GM23338 (cell line): ENCODE results near the gene KCTD8. TPM values are rescaled to one million over a fixed set of nuclear protein-coding genes. Genes with fewer than 3 reads are reported as not detected.
A peak's percentile ranks its signal among the peaks of the same experiment; 100 is the strongest.

Experiments
- ATAC-seq: fragments of 200-7000 bp; cut with Tn5 transposase; 3 replicates; pipeline ENCODE4 v1.9.1; 2020
- DNase-seq: peaks from one replicate; pipeline ENCODE4 v3.0.0-alpha.2; 2015; ENCODE audit warnings: low spot score
- H2AFZ ChIP-seq: fragments of 200-600 bp; sonication (generic); 2 replicates; pipeline ENCODE4 v1.8.0; 2016; ENCODE audit warnings: antibody characterized with exemption, mild to moderate bottlenecking, moderate library complexity
- H3F3A ChIP-seq: fragments of 200-600 bp; sonication (generic); replicated peaks from 2 replicates; pipeline ENCODE4 v1.8.0; 2017; ENCODE audit warnings: antibody characterized with exemption, mixed run types, low read depth
- H3K27ac ChIP-seq: fragments of 200-600 bp; sonication (generic); 2 replicates; pipeline ENCODE4 v1.6.1; 2016; ENCODE audit warnings: low read depth
- H3K27me3 ChIP-seq: fragments of 200-600 bp; sonication (generic); 2 replicates; pipeline ENCODE4 v1.8.0; 2016; ENCODE audit warnings: mild to moderate bottlenecking, mixed run types, moderate library complexity; ENCODE audit not compliant: insufficient read depth
- H3K36me3 ChIP-seq: fragments of 200-600 bp; sonication (generic); 2 replicates; pipeline ENCODE4 v1.8.0; 2016; ENCODE audit warnings: mild to moderate bottlenecking; ENCODE audit not compliant: insufficient read depth
- H3K4me1 ChIP-seq: fragments of 200-600 bp; sonication (generic); 2 replicates; pipeline ENCODE4 v1.8.0; 2016; ENCODE audit warnings: mild to moderate bottlenecking, moderate library complexity; ENCODE audit not compliant: insufficient read depth
- H3K4me2 ChIP-seq: fragments of 200-600 bp; sonication (generic); 2 replicates; pipeline ENCODE4 v1.7.1; 2017; ENCODE audit warnings: mixed run types
- H3K4me3 ChIP-seq: fragments of 200-600 bp; sonication (generic); 2 replicates; pipeline ENCODE4 v1.6.1; 2016; ENCODE audit warnings: mixed run types
- H3K79me2 ChIP-seq: fragments of 200-600 bp; sonication (generic); replicated peaks from 2 replicates; pipeline ENCODE4 v1.8.0; 2017; ENCODE audit warnings: mild to moderate bottlenecking; ENCODE audit not compliant: insufficient read depth
- H3K9me2 ChIP-seq: fragments of 200-600 bp; sonication (generic); 2 replicates; pipeline ENCODE4 v1.8.0; 2017; ENCODE audit not compliant: insufficient read depth
- H4K20me1 ChIP-seq: fragments of 200-600 bp; sonication (generic); replicated peaks from 2 replicates; pipeline ENCODE4 v1.8.0; 2017; ENCODE audit warnings: mild to moderate bottlenecking; ENCODE audit not compliant: insufficient read depth
- H3K27ac Mint-ChIP-seq: 2 replicates; pipeline ENCODE4 v1.8.0; 2020; ENCODE audit warnings: inconsistent platforms, mild to moderate bottlenecking, moderate library complexity, mixed read lengths
- H3K27me3 Mint-ChIP-seq: 3 replicates; pipeline ENCODE4 v1.8.0; 2022; ENCODE audit warnings: low read depth, mild to moderate bottlenecking, moderate library complexity, mixed read lengths, inconsistent platforms; ENCODE audit not compliant: insufficient read depth, poor library complexity
- H3K36me3 Mint-ChIP-seq: 3 replicates; pipeline ENCODE4 v1.8.0; 2021; ENCODE audit warnings: low read depth, mild to moderate bottlenecking, inconsistent platforms, moderate library complexity, mixed read lengths
- H3K4me1 Mint-ChIP-seq: 3 replicates; pipeline ENCODE4 v1.8.0; 2020; ENCODE audit warnings: mild to moderate bottlenecking, inconsistent platforms, mixed read lengths
- H3K4me3 Mint-ChIP-seq: 3 replicates; pipeline ENCODE4 v1.8.0; 2021; ENCODE audit warnings: moderate library complexity, mild to moderate bottlenecking, inconsistent platforms, mixed read lengths
- H3K9me3 Mint-ChIP-seq: 3 replicates; pipeline ENCODE4 v1.8.0; 2020; ENCODE audit warnings: moderate library complexity, mild to moderate bottlenecking, inconsistent platforms, mixed read lengths
- CREB1 ChIP-seq: fragments of 250-450 bp; sonication (Bioruptor Pico); IDR thresholded peaks from 2 replicates; pipeline ENCODE4 v1.5.0; 2020; ENCODE audit warnings: low read depth, mild to moderate bottlenecking, moderate library complexity
- CTCF ChIP-seq, 2 experiments: fragments of 200-600 bp in 1 of 2; sonication (generic) in 1 of 2; conservative IDR thresholded peaks; 2 replicates each; pipeline versions ENCODE4 v1.5.1 to v1.6.1; 2016 to 2017; ENCODE audit warnings: antibody characterized with exemption in 2 of 2, low read depth in 2 of 2, mild to moderate bottlenecking in 2 of 2, moderate library complexity in 1 of 2
- EZH2 ChIP-seq: fragments of 200-600 bp; sonication (generic); IDR thresholded peaks from one replicate; pipeline ENCODE4 v1.8.0; 2017; ENCODE audit warnings: antibody characterized with exemption, mild to moderate bottlenecking, low read depth; ENCODE audit not compliant: unreplicated experiment
- EZH2phosphoT487 ChIP-seq: fragments of 200-600 bp; sonication (generic); IDR thresholded peaks from one replicate; pipeline ENCODE4 v1.8.1; 2018; ENCODE audit warnings: antibody characterized with exemption; ENCODE audit not compliant: unreplicated experiment
- JUNB ChIP-seq: IDR thresholded peaks from one replicate; pipeline ENCODE4 v1.6.1; 2016; ENCODE audit warnings: antibody characterized with exemption; ENCODE audit not compliant: unreplicated experiment
- NANOG ChIP-seq: IDR thresholded peaks from 2 replicates; pipeline ENCODE4 v1.6.1; 2016; ENCODE audit warnings: antibody characterized with exemption, borderline replicate concordance
- POLR2AphosphoS5 ChIP-seq: IDR thresholded peaks from 2 replicates; pipeline ENCODE4 v1.6.1; 2016; ENCODE audit warnings: antibody characterized with exemption, low read depth
- STAT1 ChIP-seq: IDR thresholded peaks from one replicate; pipeline ENCODE4 v1.6.1; 2016; ENCODE audit warnings: antibody characterized with exemption; ENCODE audit not compliant: unreplicated experiment
- ZNF114 ChIP-seq: fragments of 250-450 bp; sonication (Bioruptor Pico); IDR thresholded peaks from 2 replicates; pipeline ENCODE4 v1.5.0; 2020; ENCODE audit warnings: mild to moderate bottlenecking, moderate library complexity
- ZNF331 ChIP-seq: fragments of 250-450 bp; sonication (Bioruptor Pico); IDR thresholded peaks from 2 replicates; pipeline ENCODE4 v1.5.0; 2020; ENCODE audit warnings: low read depth, mild to moderate bottlenecking, moderate library complexity
- polyA plus RNA-seq: library from polyadenylated mRNA; unstranded; fragments of >200 nt; fragmentation: Nextera tagmentation; extraction: Ambion mirVana; gene quantifications from 2 replicates; pipeline ENCODE4 v1.2.1, GENCODE V29; 2016
- total RNA-seq: library from RNA; depleted of rRNA; stranded (reverse); fragments of >200 nt; shearing (Covaris generic); gene quantifications from 2 replicates; pipeline ENCODE4 v1.2.3, GENCODE V29; 2014
- TF ChIP-seq, protein P1 (sequence below): fragments of 250-450 bp; sonication (Bioruptor Pico); IDR thresholded peaks from 2 replicates; pipeline ENCODE4 v1.5.0; 2020; ENCODE audit warnings: mild to moderate bottlenecking, moderate library complexity
- TF ChIP-seq, protein P2 (sequence below): IDR thresholded peaks from one replicate; pipeline ENCODE4 v1.6.1; 2018; ENCODE audit warnings: antibody characterized with exemption; ENCODE audit not compliant: unreplicated experiment
- TF ChIP-seq, protein P3 (sequence below): IDR thresholded peaks from 2 replicates; pipeline ENCODE4 v1.6.1; 2016; ENCODE audit warnings: antibody characterized with exemption

The KCTD8 gene
- total and polyA plus RNA-seq, 2 experiments from 2014 or later: 2.8 to 5.0 TPM

- no peak overlapping the region for H2AFZ ChIP-seq
- no peaks in the 10 kb centered on the region for H3F3A ChIP-seq
- H3K79me2 ChIP-seq: no peaks in the 10 kb centered on the region
- no peaks in the 10 kb centered on the region for H4K20me1 ChIP-seq
- H3K4me1 Mint-ChIP-seq: peaks cover 26% of the 10 kb centered on the region
- peak; percentile 19 for DNase-seq
- peak; percentile 76 for ATAC-seq
- H3K27ac Mint-ChIP-seq: no peak overlapping the region
- H3K36me3 Mint-ChIP-seq: peaks cover 2% of the 10 kb centered on the region; the same call in 1 of the 3 replicates
- H3K4me3 ChIP-seq: no peak overlapping the region
- peaks cover 9% of the 10 kb centered on the region for H3K27me3 Mint-ChIP-seq
- no peaks in the 10 kb centered on the region for H3K9me3 Mint-ChIP-seq
- H3K4me1 ChIP-seq: peaks cover 23% of the 10 kb centered on the region
- peaks cover 28% of the 10 kb centered on the region for H3K27me3 ChIP-seq
- TF ChIP-seq, protein P1, sequence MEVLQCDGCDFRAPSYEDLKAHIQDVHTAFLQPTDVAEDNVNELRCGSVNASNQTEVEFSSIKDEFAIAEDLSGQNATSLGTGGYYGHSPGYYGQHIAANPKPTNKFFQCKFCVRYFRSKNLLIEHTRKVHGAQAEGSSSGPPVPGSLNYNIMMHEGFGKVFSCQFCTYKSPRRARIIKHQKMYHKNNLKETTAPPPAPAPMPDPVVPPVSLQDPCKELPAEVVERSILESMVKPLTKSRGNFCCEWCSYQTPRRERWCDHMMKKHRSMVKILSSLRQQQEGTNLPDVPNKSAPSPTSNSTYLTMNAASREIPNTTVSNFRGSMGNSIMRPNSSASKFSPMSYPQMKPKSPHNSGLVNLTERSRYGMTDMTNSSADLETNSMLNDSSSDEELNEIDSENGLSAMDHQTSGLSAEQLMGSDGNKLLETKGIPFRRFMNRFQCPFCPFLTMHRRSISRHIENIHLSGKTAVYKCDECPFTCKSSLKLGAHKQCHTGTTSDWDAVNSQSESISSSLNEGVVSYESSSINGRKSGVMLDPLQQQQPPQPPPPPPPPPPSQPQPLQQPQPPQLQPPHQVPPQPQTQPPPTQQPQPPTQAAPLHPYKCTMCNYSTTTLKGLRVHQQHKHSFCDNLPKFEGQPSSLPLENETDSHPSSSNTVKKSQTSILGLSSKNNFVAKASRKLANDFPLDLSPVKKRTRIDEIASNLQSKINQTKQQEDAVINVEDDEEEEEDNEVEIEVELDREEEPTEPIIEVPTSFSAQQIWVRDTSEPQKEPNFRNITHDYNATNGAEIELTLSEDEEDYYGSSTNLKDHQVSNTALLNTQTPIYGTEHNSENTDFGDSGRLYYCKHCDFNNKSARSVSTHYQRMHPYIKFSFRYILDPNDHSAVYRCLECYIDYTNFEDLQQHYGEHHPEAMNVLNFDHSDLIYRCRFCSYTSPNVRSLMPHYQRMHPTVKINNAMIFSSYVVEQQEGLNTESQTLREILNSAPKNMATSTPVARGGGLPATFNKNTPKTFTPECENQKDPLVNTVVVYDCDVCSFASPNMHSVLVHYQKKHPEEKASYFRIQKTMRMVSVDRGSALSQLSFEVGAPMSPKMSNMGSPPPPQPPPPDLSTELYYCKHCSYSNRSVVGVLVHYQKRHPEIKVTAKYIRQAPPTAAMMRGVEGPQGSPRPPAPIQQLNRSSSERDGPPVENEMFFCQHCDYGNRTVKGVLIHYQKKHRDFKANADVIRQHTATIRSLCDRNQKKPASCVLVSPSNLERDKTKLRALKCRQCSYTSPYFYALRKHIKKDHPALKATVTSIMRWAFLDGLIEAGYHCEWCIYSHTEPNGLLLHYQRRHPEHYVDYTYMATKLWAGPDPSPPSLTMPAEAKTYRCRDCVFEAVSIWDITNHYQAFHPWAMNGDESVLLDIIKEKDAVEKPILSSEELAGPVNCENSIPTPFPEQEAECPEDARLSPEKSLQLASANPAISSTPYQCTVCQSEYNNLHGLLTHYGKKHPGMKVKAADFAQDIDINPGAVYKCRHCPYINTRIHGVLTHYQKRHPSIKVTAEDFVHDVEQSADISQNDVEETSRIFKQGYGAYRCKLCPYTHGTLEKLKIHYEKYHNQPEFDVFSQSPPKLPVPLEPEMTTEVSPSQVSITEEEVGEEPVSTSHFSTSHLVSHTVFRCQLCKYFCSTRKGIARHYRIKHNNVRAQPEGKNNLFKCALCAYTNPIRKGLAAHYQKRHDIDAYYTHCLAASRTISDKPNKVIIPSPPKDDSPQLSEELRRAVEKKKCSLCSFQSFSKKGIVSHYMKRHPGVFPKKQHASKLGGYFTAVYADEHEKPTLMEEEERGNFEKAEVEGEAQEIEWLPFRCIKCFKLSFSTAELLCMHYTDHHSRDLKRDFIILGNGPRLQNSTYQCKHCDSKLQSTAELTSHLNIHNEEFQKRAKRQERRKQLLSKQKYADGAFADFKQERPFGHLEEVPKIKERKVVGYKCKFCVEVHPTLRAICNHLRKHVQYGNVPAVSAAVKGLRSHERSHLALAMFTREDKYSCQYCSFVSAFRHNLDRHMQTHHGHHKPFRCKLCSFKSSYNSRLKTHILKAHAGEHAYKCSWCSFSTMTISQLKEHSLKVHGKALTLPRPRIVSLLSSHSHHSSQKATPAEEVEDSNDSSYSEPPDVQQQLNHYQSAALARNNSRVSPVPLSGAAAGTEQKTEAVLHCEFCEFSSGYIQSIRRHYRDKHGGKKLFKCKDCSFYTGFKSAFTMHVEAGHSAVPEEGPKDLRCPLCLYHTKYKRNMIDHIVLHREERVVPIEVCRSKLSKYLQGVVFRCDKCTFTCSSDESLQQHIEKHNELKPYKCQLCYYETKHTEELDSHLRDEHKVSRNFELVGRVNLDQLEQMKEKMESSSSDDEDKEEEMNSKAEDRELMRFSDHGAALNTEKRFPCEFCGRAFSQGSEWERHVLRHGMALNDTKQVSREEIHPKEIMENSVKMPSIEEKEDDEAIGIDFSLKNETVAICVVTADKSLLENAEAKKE: no peak
- TF ChIP-seq JUNB: no peak
- TF ChIP-seq CTCF (conservative IDR thresholded peaks at IDR 0.05; ENCODE audit: low read depth in 2 of 2): no peak
- TF ChIP-seq POLR2AphosphoS5: peak; percentile 74
- TF ChIP-seq STAT1: no peak
- TF ChIP-seq ZNF114 (CRISPR knock-in tag): no peak
- no peak for TF ChIP-seq CREB1 (CRISPR knock-in tag)
- TF ChIP-seq, protein P2, sequence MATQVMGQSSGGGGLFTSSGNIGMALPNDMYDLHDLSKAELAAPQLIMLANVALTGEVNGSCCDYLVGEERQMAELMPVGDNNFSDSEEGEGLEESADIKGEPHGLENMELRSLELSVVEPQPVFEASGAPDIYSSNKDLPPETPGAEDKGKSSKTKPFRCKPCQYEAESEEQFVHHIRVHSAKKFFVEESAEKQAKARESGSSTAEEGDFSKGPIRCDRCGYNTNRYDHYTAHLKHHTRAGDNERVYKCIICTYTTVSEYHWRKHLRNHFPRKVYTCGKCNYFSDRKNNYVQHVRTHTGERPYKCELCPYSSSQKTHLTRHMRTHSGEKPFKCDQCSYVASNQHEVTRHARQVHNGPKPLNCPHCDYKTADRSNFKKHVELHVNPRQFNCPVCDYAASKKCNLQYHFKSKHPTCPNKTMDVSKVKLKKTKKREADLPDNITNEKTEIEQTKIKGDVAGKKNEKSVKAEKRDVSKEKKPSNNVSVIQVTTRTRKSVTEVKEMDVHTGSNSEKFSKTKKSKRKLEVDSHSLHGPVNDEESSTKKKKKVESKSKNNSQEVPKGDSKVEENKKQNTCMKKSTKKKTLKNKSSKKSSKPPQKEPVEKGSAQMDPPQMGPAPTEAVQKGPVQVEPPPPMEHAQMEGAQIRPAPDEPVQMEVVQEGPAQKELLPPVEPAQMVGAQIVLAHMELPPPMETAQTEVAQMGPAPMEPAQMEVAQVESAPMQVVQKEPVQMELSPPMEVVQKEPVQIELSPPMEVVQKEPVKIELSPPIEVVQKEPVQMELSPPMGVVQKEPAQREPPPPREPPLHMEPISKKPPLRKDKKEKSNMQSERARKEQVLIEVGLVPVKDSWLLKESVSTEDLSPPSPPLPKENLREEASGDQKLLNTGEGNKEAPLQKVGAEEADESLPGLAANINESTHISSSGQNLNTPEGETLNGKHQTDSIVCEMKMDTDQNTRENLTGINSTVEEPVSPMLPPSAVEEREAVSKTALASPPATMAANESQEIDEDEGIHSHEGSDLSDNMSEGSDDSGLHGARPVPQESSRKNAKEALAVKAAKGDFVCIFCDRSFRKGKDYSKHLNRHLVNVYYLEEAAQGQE: no peak
- TF ChIP-seq, protein P3, sequence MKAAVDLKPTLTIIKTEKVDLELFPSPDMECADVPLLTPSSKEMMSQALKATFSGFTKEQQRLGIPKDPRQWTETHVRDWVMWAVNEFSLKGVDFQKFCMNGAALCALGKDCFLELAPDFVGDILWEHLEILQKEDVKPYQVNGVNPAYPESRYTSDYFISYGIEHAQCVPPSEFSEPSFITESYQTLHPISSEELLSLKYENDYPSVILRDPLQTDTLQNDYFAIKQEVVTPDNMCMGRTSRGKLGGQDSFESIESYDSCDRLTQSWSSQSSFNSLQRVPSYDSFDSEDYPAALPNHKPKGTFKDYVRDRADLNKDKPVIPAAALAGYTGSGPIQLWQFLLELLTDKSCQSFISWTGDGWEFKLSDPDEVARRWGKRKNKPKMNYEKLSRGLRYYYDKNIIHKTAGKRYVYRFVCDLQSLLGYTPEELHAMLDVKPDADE: no peak
- no peak for TF ChIP-seq EZH2
- peak; percentile 58; the same call in 1 of the 2 replicates for TF ChIP-seq NANOG
- TF ChIP-seq ZNF331 (CRISPR knock-in tag): no peak
- TF ChIP-seq EZH2phosphoT487: no peak
- H3K4me2 ChIP-seq: no peak overlapping the region
- H3K9me2 ChIP-seq: peaks cover 2% of the 10 kb centered on the region; the same call in 1 of the 2 replicates
- no peak overlapping the region for H3K27ac ChIP-seq
- H3K36me3 ChIP-seq: no peaks in the 10 kb centered on the region
- H3K4me3 Mint-ChIP-seq: no peak overlapping the region
These were observed 216.3 kb downstream of the KCTD8 start for GRCh38 chr4:44232262-44232661.
